Measurements from ENCODE around the gene CDH2.

The CDH2 gene

DNA sequence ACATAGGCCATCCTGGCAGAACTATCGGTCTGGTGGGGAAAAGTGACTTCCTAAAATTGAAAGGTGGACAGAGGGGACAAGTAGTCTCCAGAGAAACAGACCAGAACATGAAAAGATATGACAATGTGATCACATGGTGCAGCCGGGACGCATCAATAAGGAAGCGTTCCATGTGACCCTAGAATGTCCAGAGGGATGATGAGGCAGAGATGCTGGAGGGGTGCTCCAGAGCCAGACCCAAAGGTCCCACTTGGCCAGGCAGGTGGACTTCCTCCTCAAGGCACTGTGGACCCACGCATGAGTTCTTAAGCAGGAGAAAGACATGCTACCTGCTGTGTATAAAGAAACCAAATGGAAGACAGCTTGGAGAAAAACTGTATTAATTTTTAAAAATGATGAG lies 50.2 kb downstream of the CDH2 start:
- DNase-seq = no peak

DNA sequence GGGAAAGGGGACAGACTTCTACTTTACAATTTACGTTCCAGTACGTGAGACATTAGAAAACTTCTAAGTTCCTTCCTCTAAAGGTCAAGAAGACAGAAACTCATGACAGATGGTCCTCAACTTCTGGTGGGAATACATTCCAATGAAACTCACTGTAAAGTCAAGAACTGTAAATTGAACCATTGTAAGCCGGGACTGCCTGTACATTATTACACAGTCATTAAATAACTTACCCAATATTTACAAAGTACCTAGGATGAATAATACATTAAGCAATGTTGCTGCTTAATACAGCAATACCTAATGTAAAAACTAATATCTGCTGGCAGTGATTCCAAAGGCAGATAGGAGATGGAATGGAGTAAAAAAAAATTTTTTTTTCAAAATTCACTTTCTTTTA lies 51.9 kb downstream of the CDH2 start:
- DNase-seq = no peak

DNA sequence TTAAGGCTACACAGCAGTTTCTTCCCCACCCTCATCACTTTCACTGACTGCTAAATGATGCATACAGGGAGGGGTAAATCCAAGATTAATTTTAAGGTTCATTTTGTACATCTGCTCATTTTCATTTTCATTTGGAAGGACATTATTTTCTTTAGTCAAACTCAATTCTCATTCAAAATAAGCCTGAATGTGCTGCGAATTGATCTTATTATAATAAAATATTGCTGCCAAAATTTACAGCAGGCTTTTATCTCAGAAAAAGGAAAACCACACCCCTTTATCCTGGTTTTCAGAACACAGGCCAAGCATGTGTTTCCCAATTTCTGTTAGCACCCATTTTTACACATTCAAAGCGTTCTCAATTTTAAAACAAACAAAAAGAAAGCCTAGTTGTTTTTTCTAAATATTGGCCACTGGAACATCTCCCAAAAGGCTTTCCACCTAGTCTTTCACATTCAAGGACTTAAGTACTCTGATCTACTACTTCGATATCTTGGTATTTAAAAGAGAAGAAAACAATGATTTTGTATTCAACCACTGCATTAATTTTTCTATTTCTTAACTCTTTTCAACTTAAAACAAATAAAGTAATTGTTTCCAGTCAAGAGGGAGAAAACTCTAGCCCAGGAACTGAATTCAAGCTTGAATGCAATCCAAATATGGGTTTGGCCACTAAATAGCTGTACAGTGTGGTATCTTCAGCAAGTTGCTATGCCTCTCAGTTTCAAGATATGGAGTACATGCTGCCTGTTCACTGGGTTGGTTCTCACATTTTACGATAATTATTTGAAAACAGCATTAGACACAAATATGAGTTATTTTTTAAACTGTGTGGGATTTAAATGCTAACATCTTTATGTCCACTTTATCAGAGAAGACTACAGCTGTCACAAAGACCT lies 52.5 kb downstream of the CDH2 start:
- DNase-seq = no peak

GRCh38 chr18:28123401-28124030 lies 53.4 kb downstream of the CDH2 start:
- no peak for DNase-seq

- DNase-seq = no peak
Measured at GRCh38 chr18:28120828-28121515, 56.0 kb downstream of the CDH2 start.

- no peak for DNase-seq
Measured at GRCh38 chr18:28116461-28116860, 60.5 kb downstream of the CDH2 start.

- DNase-seq = no peak
Measured at GRCh38 chr18:28115149-28115550, 61.8 kb downstream of the CDH2 start.

DNA sequence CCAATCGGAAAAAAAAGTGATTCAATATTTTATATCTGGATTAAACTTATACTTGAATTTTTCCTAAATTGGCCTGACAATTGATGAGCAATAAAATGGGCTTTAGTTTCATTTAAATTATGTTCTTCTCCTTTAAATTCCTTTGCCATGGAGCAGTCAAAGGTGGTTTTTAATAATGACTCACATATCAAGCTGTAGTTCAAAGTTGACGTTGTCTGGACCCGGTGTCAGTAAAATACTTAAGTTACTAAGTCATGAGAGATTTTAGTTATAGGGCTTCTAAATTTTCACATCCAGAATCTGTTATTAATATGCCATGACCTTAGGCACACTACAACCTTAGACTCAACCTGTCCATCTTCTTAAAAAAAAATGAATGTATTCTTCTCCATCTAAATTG lies 62.5 kb downstream of the CDH2 start:
- no peak for DNase-seq

DNA sequence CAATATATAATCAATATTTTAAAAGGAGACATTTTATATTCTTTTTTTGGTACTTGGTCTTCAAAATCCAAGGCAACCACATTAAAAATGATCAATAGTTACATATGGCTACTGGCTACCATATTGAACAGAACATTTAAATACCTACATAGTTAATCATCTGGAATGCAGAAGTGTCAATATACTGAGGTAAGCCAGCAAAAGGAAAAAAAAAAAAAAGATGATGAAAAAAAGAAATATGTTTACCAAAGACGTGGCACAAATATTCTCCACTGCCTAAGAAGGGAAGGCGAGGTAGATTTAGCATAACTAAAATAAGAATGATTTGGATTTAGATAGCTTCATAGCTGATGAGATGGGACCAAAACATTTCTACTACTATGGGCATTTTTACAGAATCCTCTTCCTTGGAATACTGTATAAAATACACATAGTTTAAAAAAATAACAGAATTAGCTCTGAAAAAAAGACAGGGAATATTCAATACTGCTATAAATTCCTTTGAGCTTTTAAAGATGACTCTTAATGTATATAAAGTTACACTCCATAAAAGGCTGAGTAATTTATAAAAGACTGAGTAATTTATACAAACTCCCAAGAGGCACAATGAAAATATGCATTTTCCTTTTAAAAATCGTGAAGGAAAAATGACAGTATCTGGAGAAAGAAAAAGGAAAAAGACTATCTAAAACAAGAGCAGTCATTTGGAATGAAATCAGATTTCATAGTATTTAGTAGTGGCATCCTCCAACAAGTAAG lies 63.5 kb downstream of the CDH2 start:
- DNase-seq = no peak

- no peak for DNase-seq
Measured at GRCh38 chr18:28112056-28112470, 64.9 kb downstream of the CDH2 start.

- DNase-seq = no peak
Measured at GRCh38 chr18:28110924-28111323, 66.0 kb downstream of the CDH2 start.

GRCh38 chr18:28109781-28110560 lies 67.0 kb downstream of the CDH2 start:
- peak; percentile 62 for DNase-seq

DNA sequence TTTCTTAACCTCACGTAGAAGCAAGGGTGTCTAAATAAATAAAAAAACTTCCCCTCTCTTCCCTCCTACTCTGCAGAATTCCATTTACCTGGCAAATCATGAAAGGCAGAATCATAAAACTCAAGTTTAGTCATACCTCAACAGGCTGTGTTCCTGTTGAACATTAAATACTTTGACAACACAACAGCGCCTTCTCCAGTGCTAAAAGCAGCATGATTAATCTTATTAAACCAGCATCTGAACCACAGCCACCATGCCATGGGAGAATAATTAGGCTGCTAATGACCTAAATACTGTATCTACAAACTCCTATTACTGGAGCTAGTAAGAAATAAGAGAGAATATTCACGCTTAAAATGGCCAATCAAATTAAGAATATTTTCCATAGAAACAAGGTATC lies 68.1 kb downstream of the CDH2 start:
- no peak for DNase-seq

DNA sequence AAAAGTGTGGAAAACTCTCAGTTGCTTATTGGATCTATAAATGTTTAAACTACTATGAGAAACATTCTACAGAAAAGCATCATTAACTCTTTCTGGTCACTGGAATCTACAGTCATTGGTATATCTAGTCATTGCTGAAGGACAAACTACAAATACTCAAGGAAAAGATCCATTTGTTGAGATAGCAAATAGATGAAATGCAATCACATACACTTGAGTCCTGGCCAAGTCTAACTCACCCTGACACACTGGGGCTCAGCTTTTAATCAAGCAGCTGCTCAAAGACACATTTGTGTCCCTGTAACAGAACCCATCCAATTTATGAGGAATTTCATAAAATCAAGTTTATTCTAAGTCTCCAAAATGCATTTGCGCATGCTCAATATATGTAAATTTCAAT lies 68.7 kb downstream of the CDH2 start:
- no peak for DNase-seq

DNA sequence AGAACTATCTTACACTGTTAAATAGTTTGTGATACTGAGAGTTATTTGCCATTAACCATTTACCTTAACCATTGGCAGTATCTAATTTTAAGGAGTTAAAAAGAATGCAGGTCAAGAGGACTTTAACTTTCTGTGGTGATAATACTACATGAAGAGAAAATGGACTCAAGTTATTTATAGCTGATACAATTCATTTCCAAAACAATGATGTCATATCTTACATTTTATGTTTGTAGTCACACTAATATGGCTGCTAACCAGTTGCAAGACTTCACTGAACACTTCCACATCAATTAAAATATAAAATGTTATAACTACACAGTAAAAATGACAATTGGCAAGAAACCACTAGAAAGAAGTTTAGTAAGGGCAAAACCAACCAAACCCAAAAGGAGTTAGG lies 77.7 kb downstream of the CDH2 start:
- DNase-seq = no peak

GRCh38 chr18:28095631-28096030 lies 81.3 kb downstream of the CDH2 start:
- DNase-seq = no peak

- DNase-seq = no peak
Measured at GRCh38 chr18:28095041-28095440, 81.9 kb downstream of the CDH2 start.

DNA sequence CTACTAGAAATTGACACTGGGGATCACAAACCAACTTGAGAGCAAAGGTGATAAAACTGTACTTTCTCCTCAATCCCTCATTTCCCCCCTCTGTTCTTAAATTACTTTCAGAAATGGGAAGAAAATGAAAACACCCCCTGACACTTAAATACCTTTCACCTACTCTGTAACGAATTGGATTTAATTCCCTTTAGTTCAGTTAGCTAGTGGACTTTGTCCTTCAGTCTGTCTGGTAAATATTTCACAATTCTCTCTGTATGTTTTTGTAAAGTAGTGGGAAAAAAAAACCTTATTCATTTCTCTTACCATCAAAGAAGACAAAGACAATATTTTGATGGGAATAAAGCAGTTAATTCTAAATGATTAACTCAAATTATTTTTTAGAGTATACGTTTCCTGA lies 85.7 kb downstream of the CDH2 start:
- no peak for DNase-seq

DNA sequence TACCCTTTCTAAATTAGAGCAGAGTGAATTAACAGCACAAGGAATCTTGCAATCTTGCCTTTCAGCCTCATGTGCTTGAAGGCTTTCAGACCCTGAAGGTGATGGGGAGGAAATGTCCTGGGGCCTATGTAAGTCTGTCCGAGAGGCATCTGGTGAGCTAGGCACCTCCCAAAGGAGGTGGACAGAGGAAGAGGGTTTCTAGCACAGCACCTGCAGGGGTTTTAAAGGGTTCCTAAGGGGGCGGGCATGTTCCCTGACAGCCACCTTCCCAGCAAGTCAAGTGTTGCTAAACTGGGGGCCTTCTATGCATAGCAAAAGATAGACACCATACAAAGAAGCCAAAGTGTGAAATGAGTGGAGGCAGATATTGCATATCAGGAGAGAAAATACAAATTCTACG lies 88.5 kb downstream of the CDH2 start:
- DNase-seq = no peak

DNA sequence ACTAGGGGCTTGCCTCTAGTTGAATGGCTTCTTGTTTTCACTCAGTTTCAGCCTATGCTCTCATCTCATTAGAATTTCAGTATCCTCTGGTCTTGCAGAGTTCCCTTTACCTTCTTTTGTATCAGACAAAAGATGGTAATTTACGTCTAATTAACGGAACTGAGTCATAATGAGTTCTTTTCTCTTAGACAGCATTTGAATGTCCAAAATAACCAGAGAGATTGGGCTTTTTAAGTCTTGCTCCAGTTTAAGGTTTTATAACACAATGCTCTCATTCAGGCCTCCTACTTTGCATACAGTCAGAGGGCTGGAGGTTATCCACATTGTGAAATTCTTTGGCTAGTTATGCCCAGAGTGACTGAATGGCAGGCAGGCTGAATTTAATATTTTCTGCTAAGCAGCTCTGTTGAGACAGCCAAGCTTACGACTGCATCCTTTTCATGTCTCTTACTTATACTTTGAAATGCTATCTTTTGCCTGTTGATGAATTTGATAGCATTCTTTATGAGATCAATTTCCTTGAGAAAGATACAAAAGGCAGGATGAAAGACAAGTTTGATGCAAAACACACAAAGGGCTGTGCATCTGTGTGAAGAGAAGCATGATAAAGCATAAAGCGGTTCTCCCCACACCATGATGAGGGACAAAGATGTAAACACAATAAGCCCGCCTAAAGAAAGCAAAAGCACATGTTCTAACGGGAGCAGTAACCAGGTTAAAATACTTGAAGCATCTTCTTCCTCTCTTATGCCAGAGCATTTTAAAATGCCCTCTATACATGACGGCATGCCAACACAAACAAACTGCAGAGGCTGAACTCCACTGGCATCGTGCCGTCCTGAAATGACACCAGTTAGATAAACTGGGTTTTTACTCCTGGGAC lies 90.0 kb downstream of the CDH2 start:
- DNase-seq = peak; percentile 26

GRCh38 chr18:28081516-28081915 lies 95.4 kb downstream of the CDH2 start:
- no peak for DNase-seq

Data from right hindlimb (tissue), 1 donor.